Activated CD4-positive, alpha-beta T cell treated with anti-CD3 and anti-CD28 coated beads, Interleukin-10, Interleukin-2, amounts not matched to agents 100 ng/mL and 50 ng/mL, durations not matched to agents 16 hours and 8 hours (primary cell): Measurements from ENCODE around the gene OR13D1.
"Not testable (repeated sequence)": the region's sequence is repeated elsewhere in the genome, so short reads cannot be mapped to it uniquely, and the experiment has no call there.

Experiments
- DNase-seq: peaks from one replicate; pipeline ENCODE4 v3.0.0-alpha.2; 2020

Gene OR13D1

GRCh38 chr9:104694218-104694617 lies at the start of gene OR13D1:
OR13D1 (plus strand) TSS chr9:104694518; CDS start chr9:104694518, 0 bp downstream.
- no peak for DNase-seq

GRCh38 chr9:104658496-104659195 lies 35.7 kb upstream of the OR13D1 start:
- no peak for DNase-seq

- no peak for DNase-seq
Measured at GRCh38 chr9:104675611-104676010, 18.7 kb upstream of the OR13D1 start.

GRCh38 chr9:104682642-104683041 lies 11.7 kb upstream of the OR13D1 start:
- DNase-seq = peak; percentile 25

DNA sequence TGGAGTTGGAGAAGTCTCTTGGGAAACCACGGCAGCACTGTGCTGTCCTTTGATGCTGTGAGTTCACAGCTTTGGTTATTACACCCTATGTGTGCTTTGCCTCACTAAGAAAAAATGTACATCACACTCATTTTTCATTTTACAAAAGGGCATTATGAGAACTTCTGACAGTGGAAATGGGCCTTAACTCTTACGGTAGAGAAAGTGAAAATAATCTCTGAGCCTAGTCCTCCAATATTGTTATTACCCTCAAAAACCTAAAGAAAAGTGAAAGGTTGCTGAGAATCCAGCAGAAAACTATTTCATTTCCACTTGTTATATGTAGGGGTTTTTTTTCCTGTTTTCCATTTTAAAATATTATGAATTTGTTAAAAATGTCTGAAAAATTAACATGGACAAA lies 8.2 kb upstream of the OR13D1 start:
- DNase-seq = no peak

- DNase-seq = no peak
Measured at GRCh38 chr9:104700306-104700705, 6.0 kb downstream of the OR13D1 start.

DNA sequence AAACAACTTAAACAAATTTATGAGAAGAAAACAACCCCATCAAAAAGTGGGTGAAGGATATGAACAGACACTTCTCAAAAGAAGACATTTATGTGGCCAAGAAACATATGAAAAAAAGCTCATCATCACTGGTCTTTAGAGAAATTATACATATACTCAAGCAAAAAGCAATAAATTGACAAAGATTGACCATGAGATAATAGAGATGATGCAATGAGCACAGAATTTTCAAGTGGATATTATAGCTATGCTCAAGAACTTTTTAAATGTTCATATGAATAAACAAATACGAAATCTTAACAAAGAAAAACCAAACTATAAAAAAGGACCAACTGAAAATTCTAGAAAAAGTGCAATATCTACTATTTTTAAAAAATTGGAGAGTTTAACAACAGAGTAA lies 14.4 kb downstream of the OR13D1 start:
- not testable (repeated sequence) for DNase-seq

DNA sequence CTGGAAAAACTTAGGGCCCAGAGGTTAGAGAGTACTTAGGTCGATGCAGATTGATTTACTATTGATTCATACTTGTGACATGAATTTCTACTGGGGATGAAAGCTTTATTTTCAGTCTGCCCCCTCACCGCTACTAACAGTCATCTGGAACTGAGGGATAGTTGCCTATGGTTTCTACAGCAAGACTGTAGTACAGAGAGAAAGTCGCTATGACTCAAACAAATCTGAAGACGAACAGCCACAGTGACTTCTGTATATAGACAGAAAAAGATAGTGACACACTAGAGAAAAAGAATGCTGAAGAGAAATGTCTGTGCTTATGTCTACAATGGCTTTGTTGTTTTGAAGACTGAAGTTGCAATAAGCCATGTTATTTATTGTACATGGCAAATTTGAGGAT lies 17.3 kb downstream of the OR13D1 start:
- DNase-seq = no peak

DNA sequence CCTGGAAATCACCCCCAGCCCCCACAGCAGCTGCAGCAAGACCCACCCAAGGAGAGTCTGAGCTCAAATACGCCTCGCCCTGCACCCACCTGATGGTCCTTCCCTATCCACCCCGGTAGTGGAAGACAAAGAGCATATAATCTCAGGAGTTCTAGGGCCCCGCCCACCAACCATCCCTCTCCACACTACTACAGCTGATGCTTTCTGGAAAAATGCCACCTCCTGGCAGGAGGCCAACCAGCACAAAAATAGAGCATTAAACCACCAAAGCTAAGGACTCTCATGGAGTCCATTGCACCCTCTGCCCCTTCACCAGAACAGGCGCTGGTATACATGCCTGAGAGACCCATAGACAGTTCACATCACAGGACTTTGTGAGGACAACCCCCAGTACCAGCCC lies 30.7 kb downstream of the OR13D1 start:
- DNase-seq = no peak

- DNase-seq = no peak
Measured at GRCh38 chr9:104738452-104738851, 44.1 kb downstream of the OR13D1 start.

GRCh38 chr9:104740621-104741020 lies 46.3 kb downstream of the OR13D1 start:
- no peak for DNase-seq

DNA sequence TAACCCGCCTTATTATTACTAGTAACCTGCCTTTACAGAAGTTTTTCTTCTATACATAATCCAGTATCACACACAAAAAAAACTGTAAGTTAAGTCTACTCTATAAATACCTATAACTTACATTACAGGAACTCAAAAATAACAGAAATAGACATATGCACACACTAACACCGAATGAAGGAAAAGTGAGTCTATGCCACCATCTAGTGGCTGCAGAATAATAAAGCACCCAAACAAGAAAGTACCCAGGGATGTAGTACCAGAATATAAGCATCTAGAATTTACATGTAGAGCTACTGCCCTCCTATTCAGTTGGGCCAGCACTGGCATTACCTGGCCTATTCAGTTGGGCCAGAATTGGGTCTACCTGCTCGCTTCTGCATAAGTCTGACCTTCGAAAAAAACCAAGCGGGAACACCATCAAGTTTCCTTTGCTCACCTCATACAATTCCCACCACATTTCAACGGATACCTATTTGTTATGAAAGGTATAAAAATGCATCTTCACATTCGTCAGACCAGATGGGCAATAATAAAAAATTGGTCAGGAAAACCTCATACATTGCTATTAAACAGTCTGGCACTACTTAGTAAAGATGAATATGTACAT lies 49.2 kb downstream of the OR13D1 start:
- DNase-seq = peak; percentile 70
